B cell (primary cell): ENCODE data around the gene KCNC2.

Source experiments
- CTCF ChIP-seq: fragments of 200-600 bp; IDR thresholded peaks from one replicate; pipeline ENCODE4 v1.8.0; 2022; ENCODE audit warnings: antibody characterized with exemption, mild to moderate bottlenecking
- EZH2 ChIP-seq: IDR thresholded peaks from 2 replicates; pipeline ENCODE4 v1.6.1; 2012; ENCODE audit warnings: borderline replicate concordance, low read depth, mild to moderate bottlenecking, moderate library complexity, low read length; ENCODE audit not compliant: insufficient read depth, poor library complexity, severe bottlenecking

- no peak for TF ChIP-seq CTCF
- TF ChIP-seq EZH2, result no peak
These were observed 88.5 kb downstream of the KCNC2 start for GRCh38 chr12:75121036-75121705.
